LHCN-M2 (cell line): ENCODE results near the gene UFC1. TPM values are rescaled to one million over a fixed set of nuclear protein-coding genes. Genes with fewer than 3 reads are reported as not detected.

ENCODE experiments used
- DNase-seq: peaks from one replicate; pipeline ENCODE4 v3.0.0-alpha.2; 2012; ENCODE audit warnings: low read depth
- total RNA-seq: library from RNA; depleted of rRNA; stranded (reverse); fragments of >200 nt; gene quantifications from 2 replicates; pipeline ENCODE4 v1.2.3, GENCODE V29; 2014

UFC1 gene
- total RNA-seq, 1 experiment from 2014 or later = 90.6 TPM

GRCh38 chr1:161133220-161133740, 20.5 kb upstream of the UFC1 start:
- peak; percentile 8 for DNase-seq

DNA sequence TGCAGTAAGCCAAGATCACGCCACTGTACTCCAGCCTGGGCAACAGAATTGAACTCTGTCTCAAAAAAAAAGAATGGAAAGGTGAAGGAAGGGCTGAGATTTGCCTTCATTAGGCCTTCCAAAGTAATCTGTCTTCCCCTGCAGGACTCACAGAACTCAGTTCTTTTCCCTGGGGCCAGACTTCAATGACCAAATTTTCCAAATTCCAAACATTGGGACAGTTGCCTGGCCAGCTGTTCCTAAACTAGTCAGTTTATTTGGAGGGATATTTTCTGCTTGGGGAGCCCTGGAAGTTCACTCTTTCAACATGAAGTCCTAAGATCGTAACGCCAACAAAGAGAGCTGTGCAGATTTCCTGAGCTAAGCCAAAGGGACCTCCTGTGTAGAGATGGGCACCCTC, 15.9 kb upstream of the UFC1 start:
- DNase-seq = no peak

GRCh38 chr1:161138431-161138830, 15.3 kb upstream of the UFC1 start:
- DNase-seq = no peak

DNA sequence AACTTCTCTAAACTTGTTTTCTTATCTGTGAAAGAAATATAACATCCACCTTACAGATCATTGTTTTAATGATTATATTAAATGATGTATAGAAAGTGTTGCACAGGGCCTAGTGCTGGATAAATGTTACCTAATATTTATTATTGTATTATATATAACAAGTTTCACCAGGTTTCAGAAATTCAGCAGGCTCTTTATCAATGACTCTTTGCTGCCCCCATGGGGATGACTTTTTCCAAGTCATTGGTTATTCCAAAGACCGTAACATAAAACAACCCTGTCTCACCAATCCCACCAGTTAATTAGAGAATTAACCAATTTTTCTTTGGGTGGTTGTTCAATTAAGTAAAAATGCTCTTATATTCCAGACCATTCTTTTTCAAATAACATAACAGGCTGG, 14.0 kb upstream of the UFC1 start:
- peak; percentile 47 for DNase-seq

DNA sequence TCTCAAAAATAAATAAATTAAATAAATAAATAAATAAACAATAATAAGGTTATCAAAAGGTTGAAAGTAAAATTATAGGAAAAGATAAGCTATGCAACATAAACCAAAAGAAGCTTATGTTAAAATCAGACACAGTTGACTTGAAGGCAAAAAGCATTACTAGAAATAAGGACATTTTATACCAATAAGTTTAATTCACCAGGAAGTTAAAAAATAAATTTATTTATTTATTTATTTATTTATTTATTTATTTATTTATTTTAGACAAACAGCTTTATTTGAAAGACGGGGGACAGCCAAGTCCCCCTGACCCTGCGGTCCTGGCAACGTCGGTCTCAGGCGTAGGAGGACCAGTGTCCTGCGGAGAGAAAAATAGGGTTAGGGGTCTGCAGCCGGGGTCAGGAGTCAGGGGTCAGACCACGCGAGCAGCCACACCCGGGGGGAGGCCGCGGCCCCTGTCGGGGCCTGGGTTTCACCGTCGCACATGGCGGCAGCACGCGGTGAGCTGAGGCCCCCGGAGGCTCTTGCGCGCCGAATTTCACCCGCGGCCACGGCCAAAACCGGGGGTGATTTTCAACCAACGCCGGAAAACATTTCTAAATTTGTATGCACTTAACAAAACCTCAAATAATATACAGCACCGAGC, 12.9 kb upstream of the UFC1 start:
- DNase-seq = no peak

DNA sequence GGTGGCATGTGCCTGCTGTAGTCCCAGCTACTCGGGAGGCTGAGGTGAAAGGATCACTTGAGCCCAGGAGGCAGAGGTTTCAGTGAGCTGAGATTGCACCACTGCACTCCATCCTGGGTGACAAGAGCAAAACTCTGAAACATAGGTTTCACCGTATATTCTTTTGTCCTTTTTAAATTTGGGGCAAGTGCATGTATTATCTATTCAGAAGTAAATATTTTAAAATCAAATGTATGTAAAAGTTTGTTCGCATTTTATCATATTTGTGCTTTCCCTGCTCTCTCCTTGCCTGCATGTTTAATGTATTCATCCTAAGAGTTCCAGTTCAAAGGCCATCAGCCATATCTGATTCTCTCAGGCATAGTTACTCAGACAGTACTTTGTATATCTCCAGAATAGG, 7.9 kb upstream of the UFC1 start:
- DNase-seq = no peak

GRCh38 chr1:161153176-161153575, 602 bp upstream of the UFC1 start:
- no peak for DNase-seq

- no peak for DNase-seq
Measured at GRCh38 chr1:161157867-161158266, 4.1 kb downstream of the UFC1 start.

DNA sequence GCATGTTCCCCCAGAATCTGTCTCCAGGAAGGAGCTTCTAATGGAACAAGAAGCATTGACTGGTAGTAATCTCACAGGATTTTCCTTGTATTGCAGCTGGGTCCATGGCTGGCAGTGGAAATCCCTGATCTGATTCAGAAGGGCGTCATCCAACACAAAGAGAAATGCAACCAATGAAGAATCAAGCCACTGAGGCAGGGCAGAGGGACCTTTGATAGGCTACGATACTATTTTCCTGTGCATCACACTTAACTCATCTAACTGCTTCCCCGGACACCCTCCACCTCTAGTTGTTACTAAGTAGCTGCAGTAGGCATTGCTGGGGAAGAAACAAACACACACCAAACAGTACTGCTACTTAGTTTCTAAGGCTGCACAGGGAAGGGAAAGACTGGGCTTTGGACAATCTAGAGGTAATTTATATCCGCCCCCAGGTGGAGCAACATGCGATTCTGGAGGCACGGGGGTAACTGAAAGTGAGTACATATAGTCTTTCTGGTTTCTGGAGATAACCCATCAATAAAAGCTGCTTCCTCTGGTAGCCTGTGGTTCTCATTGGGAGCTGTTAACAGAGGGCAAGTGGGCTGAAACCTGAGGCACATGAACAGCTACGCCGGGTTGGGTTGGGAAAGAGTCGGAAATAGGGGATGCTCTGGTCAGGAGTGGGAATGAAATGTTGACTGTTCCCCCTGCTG, 4.7 kb downstream of the UFC1 start:
- no peak for DNase-seq

GRCh38 chr1:161159087-161159912, 5.5 kb downstream of the UFC1 start, which contains the start of gene USP21:
USP21 (plus strand) TSS chr1:161159500; CDS start chr1:161160641, 1,141 bp downstream.
- DNase-seq = peak; percentile 84

- no peak for DNase-seq
Measured at GRCh38 chr1:161159913-161160243, 6.1 kb downstream of the UFC1 start.

GRCh38 chr1:161160671-161161145, 6.9 kb downstream of the UFC1 start:
- no peak for DNase-seq

DNA sequence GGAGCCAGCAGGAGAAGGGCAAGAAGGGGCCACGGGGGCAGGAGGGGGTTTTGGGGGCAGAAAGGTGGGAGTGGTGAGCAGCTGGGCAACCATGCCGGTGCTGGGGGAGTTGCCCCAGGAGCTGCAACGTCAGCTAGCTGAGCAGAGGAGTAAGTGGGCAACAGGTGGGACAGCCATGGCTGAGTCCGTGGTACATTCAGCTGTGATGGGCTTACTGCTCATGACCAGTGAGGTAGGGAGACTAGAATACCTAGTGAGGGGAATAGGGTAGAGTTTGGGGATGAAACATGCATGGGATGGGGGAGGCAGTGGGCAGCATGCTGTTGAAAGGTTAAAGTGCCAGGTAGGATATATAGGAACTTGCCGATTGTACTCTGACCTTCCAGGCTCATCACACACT, 7.9 kb downstream of the UFC1 start:
- no peak for DNase-seq

- no peak for DNase-seq
Measured at GRCh38 chr1:161162052-161162451, 8.3 kb downstream of the UFC1 start.

GRCh38 chr1:161162806-161163205, 9.0 kb downstream of the UFC1 start:
- DNase-seq = no peak

- DNase-seq = no peak
Measured at GRCh38 chr1:161163793-161164192, 10.0 kb downstream of the UFC1 start.

DNA sequence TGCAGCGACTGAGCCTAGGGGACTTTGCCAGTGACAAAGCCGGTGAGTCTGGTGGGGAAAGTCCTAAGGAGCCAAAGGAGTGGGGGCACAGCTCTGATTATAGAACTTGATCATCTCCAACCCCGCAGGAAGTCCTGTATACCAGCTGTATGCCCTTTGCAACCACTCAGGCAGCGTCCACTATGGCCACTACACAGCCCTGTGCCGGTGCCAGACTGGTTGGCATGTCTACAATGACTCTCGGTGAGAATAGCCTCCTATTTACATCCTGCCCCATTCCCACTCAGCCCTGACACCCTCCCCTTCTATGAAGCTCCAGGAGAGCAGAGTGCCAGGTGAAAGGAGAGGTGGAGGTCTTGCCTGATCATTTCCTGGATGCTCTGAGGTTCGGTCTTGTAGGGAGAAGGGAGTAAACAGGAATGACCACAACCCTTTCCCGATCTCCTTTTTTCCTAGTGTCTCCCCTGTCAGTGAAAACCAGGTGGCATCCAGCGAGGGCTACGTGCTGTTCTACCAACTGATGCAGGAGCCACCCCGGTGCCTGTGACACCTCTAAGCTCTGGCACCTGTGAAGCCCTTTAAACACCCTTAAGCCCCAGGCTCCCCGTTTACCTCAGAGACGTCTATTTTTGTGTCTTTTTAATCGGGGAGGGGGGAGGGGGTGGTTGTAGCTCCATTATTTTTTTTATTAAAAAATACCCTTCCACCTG, 11.3 kb downstream of the UFC1 start:
- DNase-seq = no peak

DNA sequence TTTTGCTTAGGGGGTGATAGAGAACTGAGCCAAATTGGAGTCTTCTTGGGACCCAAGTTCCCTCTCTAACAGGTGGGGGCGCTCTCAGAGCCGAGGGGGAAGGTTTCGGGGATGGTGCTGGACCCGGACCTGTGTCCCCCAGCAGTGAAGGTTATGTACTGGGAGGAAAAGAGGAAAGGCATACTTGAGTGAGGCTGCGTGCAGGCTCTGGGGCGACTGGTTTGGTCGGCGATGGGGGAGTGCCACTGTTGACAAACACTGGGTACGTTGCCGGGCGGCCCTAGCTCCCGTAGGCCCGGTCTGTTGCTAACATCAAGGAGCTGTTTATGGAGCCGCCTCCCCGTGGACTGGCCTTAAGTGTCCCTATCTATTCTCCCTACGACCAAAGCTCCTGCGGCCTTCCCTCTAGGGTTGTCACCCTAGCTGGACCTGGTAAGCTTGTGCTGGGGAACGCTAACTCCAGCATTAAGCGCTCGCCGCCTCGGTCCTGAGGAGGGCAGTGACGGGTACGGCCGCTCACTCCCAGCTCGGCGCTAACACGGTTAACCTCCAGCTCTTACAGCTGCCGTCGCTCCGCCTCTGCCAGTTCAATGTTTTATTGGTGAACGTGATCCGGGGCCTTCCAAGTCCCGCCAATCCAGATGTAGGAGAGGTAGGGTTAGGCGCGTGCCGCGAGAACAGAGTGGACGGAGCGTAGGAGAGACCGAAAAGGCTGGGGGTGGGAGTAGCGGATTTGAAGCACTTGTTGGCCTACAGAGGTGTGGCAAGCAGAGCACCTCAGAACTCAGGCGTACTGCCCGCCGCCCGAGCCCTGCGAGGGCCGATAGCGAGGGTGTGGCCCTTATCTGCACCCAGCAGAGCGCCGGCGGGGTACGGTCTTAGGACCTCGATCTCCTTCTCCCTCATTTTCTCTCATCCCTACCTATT, 12.2 kb downstream of the UFC1 start, which contains the start of gene PPOX:
Gene PPOX, plus strand, starts transcription at position 685 of the 927 bp plus-strand sequence. CDS start 422 bp downstream, outside the sequence.
- DNase-seq = peak; percentile 97

DNA sequence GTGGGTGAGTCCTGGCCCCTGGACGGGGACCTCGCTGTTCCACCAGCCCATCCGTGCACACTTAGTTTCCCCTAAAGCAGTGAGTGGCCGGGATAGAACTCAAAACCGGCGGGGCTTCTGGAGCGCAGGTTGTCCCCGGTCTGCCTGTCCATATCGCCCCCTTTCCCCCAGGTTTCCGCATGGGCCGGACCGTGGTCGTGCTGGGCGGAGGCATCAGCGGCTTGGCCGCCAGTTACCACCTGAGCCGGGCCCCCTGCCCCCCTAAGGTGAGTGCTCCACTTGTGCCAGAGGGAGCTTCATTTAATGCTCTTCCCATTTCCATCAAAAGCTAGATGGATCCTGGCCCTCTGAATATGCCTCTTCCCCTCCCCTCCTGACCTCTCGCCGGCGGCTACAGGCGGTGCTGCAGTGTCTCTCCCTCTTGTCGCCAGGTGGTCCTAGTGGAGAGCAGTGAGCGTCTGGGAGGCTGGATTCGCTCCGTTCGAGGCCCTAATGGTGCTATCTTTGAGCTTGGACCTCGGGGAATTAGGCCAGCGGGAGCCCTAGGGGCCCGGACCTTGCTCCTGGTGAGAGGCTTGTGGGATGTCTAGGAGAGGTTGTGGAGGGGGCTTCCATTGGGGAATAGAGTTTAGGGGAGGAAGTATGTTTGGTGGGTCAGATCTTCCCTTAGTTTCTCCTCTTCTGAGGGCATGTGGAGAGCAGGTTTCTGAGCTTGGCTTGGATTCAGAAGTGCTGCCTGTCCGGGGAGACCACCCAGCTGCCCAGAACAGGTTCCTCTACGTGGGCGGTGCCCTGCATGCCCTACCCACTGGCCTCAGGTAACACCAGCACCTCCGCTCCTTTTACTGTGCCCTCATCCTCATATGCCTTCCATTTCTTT, 13.1 kb downstream of the UFC1 start:
- no peak for DNase-seq
